ENCODE data around the gene ATP8B4.

DNA sequence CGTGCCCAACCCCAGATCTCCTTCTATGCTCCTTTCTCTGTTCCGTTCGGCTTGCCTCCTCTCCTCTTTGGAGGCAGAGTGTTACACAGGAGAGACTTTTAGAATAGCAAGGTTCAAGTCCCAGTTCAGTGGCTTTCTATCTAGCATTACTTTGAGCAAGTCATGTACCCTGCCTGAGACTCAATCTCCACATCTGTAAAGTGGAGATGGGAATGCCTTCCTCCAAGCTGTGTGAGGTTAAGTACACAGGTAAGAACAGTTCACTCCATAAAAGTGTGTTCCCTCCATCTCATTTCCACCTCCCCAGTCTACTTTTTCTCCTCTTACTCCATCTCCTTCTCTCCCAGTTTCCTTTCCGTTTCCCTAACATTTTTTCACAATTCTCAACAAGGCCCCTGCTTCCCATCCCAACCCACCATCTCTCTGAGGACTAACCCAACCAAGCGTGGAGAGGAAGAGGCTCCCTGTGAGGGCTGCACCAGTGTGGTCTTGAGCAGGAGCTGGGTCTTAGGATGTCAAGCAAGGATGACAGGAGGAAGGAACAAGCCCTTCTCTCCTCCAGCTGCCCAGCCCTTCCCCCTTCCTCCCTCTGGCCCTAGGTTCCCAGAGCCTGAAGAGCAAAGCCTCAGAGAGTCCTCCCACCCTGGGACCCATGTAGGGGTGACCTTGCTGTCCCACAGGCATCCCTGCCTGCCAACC is 6.4 kb downstream of the ATP8B4 start:
- TF ChIP-seq, protein P1, sequence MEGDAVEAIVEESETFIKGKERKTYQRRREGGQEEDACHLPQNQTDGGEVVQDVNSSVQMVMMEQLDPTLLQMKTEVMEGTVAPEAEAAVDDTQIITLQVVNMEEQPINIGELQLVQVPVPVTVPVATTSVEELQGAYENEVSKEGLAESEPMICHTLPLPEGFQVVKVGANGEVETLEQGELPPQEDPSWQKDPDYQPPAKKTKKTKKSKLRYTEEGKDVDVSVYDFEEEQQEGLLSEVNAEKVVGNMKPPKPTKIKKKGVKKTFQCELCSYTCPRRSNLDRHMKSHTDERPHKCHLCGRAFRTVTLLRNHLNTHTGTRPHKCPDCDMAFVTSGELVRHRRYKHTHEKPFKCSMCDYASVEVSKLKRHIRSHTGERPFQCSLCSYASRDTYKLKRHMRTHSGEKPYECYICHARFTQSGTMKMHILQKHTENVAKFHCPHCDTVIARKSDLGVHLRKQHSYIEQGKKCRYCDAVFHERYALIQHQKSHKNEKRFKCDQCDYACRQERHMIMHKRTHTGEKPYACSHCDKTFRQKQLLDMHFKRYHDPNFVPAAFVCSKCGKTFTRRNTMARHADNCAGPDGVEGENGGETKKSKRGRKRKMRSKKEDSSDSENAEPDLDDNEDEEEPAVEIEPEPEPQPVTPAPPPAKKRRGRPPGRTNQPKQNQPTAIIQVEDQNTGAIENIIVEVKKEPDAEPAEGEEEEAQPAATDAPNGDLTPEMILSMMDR (IDR thresholded peaks at IDR 0.05) = no peak
- TF ChIP-seq POLR2A (IDR thresholded peaks at IDR 0.05) (no peak), EP300 (IDR thresholded peaks at IDR 0.05) (no peak)

All from tibial nerve (tissue), 4 donors.